Ishikawa (cell line): ENCODE results near the gene ITPR2.

Experiments used
- CEBPB ChIP-seq: IDR thresholded peaks from 2 replicates; pipeline ENCODE4 v1.6.1; 2012
- CREB1 ChIP-seq: IDR thresholded peaks from 2 replicates; pipeline ENCODE4 v1.6.1; 2012; ENCODE audit warnings: low read depth
- RAD21 ChIP-seq: IDR thresholded peaks from 2 replicates; pipeline ENCODE4 v1.6.1; 2012; ENCODE audit warnings: low read depth
- TAF1 ChIP-seq: IDR thresholded peaks from 2 replicates; pipeline ENCODE4 v1.6.1; 2012; ENCODE audit warnings: low read depth, mild to moderate bottlenecking
- TCF12 ChIP-seq: IDR thresholded peaks from 2 replicates; pipeline ENCODE4 v1.6.1; 2012; ENCODE audit warnings: low read depth
- TF ChIP-seq, protein P1 (sequence below): IDR thresholded peaks from 2 replicates; pipeline ENCODE4 v1.6.1; 2012; ENCODE audit warnings: low read depth, mild to moderate bottlenecking

DNA sequence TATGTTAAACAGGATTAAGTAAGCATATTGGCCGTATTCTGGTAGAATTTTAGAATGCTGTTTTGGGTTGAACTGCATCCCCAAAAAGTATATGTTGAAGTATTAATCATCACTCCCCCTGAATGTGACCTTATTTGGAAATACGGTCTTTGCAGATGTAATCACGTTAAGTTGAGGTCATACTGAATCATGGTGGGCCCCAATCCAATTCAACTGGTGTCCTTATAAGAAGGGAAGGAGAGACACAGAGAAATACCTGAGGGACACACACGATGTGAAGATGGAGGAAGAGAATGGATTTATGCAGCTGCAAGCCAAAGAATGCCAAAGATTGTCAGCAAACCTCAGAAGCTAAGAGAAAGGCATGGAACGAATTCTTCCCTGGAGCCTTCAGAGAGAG, 268.6 kb downstream of the ITPR2 start:
- TF ChIP-seq TAF1 (no peak), TCF12 (no peak), CREB1 (no peak), RAD21 (no peak), CEBPB (no peak)
- TF ChIP-seq, protein P1, sequence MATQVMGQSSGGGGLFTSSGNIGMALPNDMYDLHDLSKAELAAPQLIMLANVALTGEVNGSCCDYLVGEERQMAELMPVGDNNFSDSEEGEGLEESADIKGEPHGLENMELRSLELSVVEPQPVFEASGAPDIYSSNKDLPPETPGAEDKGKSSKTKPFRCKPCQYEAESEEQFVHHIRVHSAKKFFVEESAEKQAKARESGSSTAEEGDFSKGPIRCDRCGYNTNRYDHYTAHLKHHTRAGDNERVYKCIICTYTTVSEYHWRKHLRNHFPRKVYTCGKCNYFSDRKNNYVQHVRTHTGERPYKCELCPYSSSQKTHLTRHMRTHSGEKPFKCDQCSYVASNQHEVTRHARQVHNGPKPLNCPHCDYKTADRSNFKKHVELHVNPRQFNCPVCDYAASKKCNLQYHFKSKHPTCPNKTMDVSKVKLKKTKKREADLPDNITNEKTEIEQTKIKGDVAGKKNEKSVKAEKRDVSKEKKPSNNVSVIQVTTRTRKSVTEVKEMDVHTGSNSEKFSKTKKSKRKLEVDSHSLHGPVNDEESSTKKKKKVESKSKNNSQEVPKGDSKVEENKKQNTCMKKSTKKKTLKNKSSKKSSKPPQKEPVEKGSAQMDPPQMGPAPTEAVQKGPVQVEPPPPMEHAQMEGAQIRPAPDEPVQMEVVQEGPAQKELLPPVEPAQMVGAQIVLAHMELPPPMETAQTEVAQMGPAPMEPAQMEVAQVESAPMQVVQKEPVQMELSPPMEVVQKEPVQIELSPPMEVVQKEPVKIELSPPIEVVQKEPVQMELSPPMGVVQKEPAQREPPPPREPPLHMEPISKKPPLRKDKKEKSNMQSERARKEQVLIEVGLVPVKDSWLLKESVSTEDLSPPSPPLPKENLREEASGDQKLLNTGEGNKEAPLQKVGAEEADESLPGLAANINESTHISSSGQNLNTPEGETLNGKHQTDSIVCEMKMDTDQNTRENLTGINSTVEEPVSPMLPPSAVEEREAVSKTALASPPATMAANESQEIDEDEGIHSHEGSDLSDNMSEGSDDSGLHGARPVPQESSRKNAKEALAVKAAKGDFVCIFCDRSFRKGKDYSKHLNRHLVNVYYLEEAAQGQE = no peak
